Epithelial cell of esophagus (primary cell): ENCODE measurements around the gene PEX10.

Experiments
- DNase-seq: peaks from one replicate; pipeline ENCODE4 v3.0.0; 2010; ENCODE audit warnings: low read depth
- H3K4me3 ChIP-seq: 2 replicates; pipeline ENCODE4 v1.5.1; 2011; ENCODE audit warnings: mild to moderate bottlenecking, low read length, control low read depth
- TF ChIP-seq, protein P1 (sequence below): IDR thresholded peaks from 2 replicates; pipeline ENCODE4 v1.5.1; 2011; ENCODE audit warnings: low read depth, mild to moderate bottlenecking, low read length, control low read depth, inconsistent platforms; ENCODE audit not compliant: insufficient read depth; ENCODE audit errors: missing control alignments

The PEX10 gene

DNA sequence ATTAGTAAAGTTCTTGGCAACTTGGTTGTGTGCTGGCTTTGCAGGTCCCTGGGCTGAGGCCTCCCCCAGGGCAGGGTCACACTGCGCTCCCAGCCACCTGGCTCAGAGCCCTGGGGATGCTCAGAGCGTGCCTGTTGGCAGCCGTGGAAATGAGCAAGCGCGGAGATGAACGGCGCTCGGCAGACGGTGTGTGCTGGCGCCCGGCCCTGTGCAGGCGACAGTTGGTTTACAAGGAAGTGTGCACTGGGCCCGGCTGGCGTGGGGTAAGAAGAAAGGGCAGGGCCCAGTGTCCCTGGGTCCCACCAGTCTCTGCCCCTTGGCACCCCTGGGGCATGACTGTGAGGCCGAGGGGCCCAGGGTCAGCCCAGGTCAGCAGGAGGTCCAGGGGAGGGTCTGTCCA lies 25.7 kb upstream of the PEX10 start:
- no peak for DNase-seq
- no peak overlapping the region for H3K4me3 ChIP-seq
- TF ChIP-seq, protein P1, sequence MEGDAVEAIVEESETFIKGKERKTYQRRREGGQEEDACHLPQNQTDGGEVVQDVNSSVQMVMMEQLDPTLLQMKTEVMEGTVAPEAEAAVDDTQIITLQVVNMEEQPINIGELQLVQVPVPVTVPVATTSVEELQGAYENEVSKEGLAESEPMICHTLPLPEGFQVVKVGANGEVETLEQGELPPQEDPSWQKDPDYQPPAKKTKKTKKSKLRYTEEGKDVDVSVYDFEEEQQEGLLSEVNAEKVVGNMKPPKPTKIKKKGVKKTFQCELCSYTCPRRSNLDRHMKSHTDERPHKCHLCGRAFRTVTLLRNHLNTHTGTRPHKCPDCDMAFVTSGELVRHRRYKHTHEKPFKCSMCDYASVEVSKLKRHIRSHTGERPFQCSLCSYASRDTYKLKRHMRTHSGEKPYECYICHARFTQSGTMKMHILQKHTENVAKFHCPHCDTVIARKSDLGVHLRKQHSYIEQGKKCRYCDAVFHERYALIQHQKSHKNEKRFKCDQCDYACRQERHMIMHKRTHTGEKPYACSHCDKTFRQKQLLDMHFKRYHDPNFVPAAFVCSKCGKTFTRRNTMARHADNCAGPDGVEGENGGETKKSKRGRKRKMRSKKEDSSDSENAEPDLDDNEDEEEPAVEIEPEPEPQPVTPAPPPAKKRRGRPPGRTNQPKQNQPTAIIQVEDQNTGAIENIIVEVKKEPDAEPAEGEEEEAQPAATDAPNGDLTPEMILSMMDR: no peak

DNA sequence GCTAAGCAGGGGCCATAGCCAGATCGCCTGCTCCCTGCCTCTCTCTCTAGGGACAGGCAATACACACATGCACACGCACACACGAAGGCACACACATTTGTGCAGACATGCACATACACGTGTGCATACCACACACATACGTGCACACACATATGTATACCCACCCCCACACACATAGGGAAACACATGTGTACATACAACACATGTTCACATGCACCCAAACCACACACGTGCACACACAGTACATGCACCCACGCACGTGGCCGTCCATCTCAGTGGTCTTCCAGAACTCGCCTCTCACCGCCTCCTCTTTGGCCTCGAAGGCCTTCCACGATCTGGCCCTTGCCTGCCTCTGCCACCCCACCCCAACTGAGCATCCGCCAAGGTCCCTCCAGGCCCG lies 25.3 kb upstream of the PEX10 start:
- no peak for DNase-seq
- H3K4me3 ChIP-seq: no peak overlapping the region
- TF ChIP-seq, protein P1: no peak

DNA sequence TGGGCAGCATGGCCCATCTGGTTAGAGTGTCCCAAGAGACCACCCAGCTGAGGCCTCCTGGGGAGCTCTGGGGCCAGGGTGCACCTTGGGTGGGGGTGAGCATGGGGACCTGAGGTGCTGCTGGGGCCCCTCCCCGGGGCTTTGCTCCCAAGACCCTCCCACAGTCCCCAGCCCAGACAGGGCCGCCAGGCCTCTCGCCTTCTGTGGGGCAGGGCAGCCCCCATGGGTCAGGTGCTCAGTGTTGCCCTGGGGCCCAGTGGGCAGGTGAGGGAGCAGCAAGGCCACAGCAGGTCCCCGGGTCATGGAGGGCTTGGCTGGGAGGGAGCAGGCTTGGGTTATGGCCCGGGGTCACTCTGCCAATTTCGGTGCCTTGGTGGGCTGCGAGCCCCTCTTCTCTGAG lies 24.5 kb upstream of the PEX10 start:
- TF ChIP-seq, protein P1: no peak
- H3K4me3 ChIP-seq: no peak overlapping the region
- DNase-seq: no peak

DNA sequence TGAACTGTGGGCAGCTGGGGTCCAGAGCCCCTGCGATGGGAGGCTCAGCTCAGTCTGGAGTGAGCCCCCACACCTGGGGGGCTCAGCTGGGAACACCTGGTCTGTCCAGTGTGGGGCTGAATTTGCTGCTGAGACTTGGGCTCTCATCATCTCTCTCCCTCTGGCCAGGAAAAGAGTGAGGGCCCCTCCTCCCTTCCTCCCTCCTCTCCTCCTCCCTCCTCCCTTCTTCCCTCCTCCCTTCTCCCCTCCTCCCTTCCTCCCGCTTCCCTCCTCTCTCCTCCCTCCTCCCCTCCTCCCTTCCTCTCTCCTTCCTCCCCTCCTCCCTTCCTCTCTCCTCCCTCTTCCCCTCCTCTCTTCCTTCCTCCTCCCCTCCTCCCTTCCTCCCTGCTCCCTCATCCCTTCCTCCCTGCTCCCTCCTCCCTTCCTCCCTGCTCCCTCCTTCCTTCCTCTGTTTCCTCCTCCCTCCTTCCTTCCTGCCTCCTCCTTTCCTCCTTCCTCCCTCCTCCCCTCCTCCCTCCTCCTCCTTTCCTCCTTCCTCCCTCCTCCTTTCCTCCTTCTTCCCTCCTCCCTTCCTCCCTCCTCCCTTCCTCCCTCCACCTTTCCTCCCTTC lies 23.5 kb upstream of the PEX10 start:
- no peak overlapping the region for H3K4me3 ChIP-seq
- TF ChIP-seq, protein P1: no peak
- DNase-seq: no peak

DNA sequence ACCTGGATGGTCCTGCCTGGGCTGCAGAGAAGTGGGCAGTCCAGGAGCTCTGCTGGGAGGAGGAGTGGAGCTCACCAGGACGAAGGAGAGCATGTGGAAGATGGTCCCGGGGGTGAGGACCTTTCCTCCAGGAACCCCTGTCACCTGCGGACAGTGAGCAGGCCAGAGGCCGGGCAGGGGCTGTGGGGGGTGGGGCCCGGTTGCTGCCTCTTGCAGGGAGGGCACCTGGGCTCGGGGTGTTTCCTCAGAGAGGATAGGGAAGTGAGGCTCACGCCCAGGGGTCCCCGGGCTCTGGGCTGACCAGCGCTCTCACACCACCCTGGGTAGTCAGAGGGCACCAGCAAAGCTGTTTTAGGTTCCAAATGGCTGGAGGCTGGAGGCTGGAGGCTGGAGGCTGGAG lies 22.7 kb upstream of the PEX10 start:
- DNase-seq: no peak
- TF ChIP-seq, protein P1: no peak
- H3K4me3 ChIP-seq: no peak overlapping the region

DNA sequence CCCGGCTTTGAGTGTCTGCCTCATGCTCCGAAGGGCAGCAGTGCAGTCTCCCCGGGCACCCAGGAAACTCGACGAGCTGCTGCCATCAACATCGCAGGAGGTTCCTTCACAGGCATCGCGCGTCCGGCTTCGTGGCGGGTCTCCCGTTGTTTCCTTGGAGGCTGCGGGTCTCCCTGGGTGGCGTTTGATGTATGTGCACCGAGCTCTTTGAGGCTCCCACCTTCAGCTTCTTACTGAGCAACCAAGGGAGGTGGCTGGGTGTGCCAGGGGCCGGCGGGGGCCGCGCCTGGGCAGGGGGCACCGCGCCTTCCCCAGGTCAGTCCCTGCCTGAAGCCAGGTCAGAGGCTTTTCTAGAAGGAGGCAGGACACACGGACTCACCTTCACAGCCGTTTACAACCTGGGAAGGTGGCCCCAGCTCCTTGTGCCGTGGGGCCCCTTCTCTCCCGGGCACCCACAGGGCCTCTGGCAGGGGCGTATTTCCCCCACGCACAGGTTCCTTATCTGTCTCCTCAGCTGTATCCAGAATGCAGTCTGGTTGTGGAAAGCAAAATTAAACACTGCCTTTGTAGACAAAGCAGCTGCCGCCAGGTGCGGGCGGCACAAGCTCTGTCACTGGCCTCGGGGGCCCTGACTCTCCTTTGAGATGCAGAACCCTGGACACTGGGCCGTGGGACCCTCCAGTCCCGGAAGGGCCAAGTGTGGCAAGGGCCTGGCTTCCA lies 21.7 kb upstream of the PEX10 start:
- TF ChIP-seq, protein P1: no peak
- no peak overlapping the region for H3K4me3 ChIP-seq
- no peak for DNase-seq

DNA sequence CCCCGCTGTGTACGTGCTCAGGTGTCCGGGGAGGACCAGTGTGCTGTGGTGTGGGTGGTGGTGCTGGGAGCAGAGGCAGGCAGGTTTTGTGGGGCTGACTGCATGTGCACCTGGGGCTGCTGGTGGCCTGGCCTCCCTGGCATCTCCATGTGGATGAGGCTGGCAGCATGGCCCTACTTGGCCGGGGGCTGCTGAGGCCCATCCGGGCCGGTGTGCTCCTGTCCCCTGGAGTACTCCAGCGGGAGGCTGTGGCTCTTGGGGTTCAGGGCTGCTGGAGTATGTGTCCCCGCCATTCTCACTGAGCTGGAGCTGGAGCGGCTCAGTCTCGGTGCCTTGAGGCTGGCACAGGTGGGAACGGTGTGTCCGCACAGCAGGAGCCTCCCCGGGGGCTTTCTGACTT lies 20.8 kb upstream of the PEX10 start:
- no peak overlapping the region for H3K4me3 ChIP-seq
- TF ChIP-seq, protein P1: no peak
- no peak for DNase-seq
